ENCODE measurements around the gene EML6. TPM values are rescaled to one million over a fixed set of nuclear protein-coding genes. Genes with fewer than 3 reads are reported as not detected.
A peak's percentile ranks its signal among the peaks of the same experiment; 100 is the strongest.

The EML6 gene
- polyA plus RNA-seq, 1 donor (not counting 4 experiments of a cell fraction or from before 2014, with no cell fraction given) = 0.96 TPM

DNA sequence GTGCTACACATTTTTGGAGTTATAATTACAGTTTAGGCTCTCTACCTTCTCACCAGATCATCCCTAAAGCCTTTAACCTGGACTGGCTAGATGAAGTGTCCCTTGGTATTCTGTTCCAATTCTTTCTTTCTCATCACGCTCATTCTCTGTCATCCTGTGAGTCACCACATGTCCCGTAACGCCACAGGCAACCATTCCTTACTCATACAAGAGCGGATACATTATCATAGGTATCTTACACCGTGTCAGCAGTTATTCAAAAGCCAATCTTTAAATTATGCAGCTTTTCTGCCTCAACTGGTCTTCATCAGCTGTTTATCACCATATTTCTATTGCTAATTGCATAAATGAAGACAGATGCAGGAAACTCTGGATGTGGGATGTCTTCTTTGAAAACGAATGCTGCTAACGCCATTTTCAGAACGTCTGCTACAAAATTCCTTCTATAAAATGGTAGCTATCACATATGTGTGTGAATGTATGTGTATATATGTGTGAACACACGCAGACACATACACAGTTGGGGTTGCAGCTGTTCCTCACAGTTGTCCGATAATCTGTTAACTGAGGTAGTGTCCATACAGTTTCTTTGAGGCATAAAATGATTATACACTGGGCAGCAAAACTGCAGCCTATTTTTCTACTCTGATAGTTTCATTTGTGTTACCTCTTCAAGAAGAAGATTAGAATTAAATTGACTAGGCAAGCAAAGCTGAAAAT lies 47.9 kb downstream of the EML6 start:
- no peak overlapping the region for H3K9ac ChIP-seq (ENCODE audit: control insufficient read depth, extremely low read depth, insufficient read depth, low read length)
- no peaks in the 10 kb centered on the region for H3K36me3 ChIP-seq (ENCODE audit: control insufficient read depth in 2 of 2, extremely low read depth in 1 of 2, insufficient read depth in 2 of 2, low read length in 2 of 2)
- TF ChIP-seq EZH2 (IDR thresholded peaks at IDR 0.05; ENCODE audit: low read length) = no peak
- TF ChIP-seq, protein P1, sequence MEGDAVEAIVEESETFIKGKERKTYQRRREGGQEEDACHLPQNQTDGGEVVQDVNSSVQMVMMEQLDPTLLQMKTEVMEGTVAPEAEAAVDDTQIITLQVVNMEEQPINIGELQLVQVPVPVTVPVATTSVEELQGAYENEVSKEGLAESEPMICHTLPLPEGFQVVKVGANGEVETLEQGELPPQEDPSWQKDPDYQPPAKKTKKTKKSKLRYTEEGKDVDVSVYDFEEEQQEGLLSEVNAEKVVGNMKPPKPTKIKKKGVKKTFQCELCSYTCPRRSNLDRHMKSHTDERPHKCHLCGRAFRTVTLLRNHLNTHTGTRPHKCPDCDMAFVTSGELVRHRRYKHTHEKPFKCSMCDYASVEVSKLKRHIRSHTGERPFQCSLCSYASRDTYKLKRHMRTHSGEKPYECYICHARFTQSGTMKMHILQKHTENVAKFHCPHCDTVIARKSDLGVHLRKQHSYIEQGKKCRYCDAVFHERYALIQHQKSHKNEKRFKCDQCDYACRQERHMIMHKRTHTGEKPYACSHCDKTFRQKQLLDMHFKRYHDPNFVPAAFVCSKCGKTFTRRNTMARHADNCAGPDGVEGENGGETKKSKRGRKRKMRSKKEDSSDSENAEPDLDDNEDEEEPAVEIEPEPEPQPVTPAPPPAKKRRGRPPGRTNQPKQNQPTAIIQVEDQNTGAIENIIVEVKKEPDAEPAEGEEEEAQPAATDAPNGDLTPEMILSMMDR (optimal IDR thresholded peaks at IDR 0.05 in 1 of 3, IDR thresholded peaks at IDR 0.05 in 1 of 3, conservative IDR thresholded peaks at IDR 0.05 in 1 of 3; ENCODE audit: extremely low read depth in 1 of 3, insufficient read depth in 2 of 3, low read length in 3 of 3) = no peak
- peak overlapping the region; percentile 83 for H3K4me2 ChIP-seq (ENCODE audit: control insufficient read depth, extremely low read depth, insufficient read depth, low read depth, low read length)
- no peak overlapping the region for H2AFZ ChIP-seq (ENCODE audit: control insufficient read depth, low read length)
- DNase-seq (ENCODE audit: low read depth, low spot score) = peak; percentile 76
- H3K79me2 ChIP-seq (ENCODE audit: control insufficient read depth, insufficient read depth, low read length) = no peaks in the 10 kb centered on the region
- H3K27ac ChIP-seq (ENCODE audit: control insufficient read depth, insufficient read depth, low read length) = peak overlapping the region; percentile 76
- peaks cover 44% of the 10 kb centered on the region for H3K4me1 ChIP-seq (ENCODE audit: control insufficient read depth, extremely low read depth, insufficient read depth, low read length)
- no peaks in the 10 kb centered on the region for H3K27me3 ChIP-seq (ENCODE audit: control insufficient read depth, extremely low read depth, insufficient read depth, low read length)
- FAIRE-seq = peak; percentile 93
- dilution Hi-C loops (cut with MboI; ENCODE audit: extremely low pct_ligation_motif_present, low sequenced_read_pairs) = no loop called here
- peaks cover 6% of the 10 kb centered on the region for H3K9me3 ChIP-seq (ENCODE audit: control insufficient read depth, low read depth, low read length)
- H4K20me1 ChIP-seq (ENCODE audit: control insufficient read depth, extremely low read depth, insufficient read depth, low read length) = no peaks in the 10 kb centered on the region
- H3K4me3 ChIP-seq (ENCODE audit: control insufficient read depth in 2 of 3, extremely low read depth in 1 of 3, insufficient read depth in 2 of 3, low read depth in 1 of 3, low read length in 3 of 3) = no peak overlapping the region
- no peaks in the 10 kb centered on the region for H3K9me1 ChIP-seq (ENCODE audit: control insufficient read depth, extremely low read depth, insufficient read depth, low read length)

DNA sequence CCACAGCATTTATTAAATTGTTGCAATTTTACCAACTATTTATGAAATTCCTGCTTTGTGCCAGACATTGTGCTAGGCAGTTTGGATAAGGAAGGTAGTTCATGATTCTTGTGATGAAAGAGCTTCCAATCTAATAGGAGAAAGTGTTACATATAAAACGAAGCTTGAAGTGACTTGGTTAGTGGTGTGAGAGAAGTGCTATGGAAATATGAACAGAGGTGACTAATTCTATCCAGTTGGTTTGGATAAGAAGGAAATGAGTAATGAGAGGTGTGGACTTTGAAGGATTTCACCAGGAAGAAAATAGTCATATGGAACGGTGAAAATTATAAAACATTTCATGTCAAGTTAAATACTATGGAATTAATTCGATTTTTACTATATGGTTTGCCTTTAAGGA lies 48.6 kb downstream of the EML6 start:
- H3K27ac ChIP-seq (ENCODE audit: control insufficient read depth, insufficient read depth, low read length) = peak overlapping the region; percentile 76
- peak overlapping the region in 2 of 3 experiments; percentile 34 to 43 for H3K4me3 ChIP-seq (ENCODE audit: control insufficient read depth in 2 of 3, extremely low read depth in 1 of 3, insufficient read depth in 2 of 3, low read depth in 1 of 3, low read length in 3 of 3)
- no peaks in the 10 kb centered on the region for H3K79me2 ChIP-seq (ENCODE audit: control insufficient read depth, insufficient read depth, low read length)
- H3K36me3 ChIP-seq (ENCODE audit: control insufficient read depth in 2 of 2, extremely low read depth in 1 of 2, insufficient read depth in 2 of 2, low read length in 2 of 2) = no peaks in the 10 kb centered on the region
- FAIRE-seq (peak; percentile 77), DNase-seq (ENCODE audit: low read depth, low spot score) (no peak)
- no peaks in the 10 kb centered on the region for H4K20me1 ChIP-seq (ENCODE audit: control insufficient read depth, extremely low read depth, insufficient read depth, low read length)
- peak overlapping the region; percentile 83 for H3K4me2 ChIP-seq (ENCODE audit: control insufficient read depth, extremely low read depth, insufficient read depth, low read depth, low read length)
- peaks cover 6% of the 10 kb centered on the region for H3K9me3 ChIP-seq (ENCODE audit: control insufficient read depth, low read depth, low read length)
- peak overlapping the region; percentile 24 for H3K9ac ChIP-seq (ENCODE audit: control insufficient read depth, extremely low read depth, insufficient read depth, low read length)
- H2AFZ ChIP-seq (ENCODE audit: control insufficient read depth, low read length) = peak overlapping the region; percentile 85
- TF ChIP-seq EZH2 (IDR thresholded peaks at IDR 0.05; ENCODE audit: low read length) = no peak
- TF ChIP-seq, protein P1 (optimal IDR thresholded peaks at IDR 0.05 in 1 of 3, IDR thresholded peaks at IDR 0.05 in 1 of 3, conservative IDR thresholded peaks at IDR 0.05 in 1 of 3; ENCODE audit: extremely low read depth in 1 of 3, insufficient read depth in 2 of 3, low read length in 3 of 3) = no peak
- dilution Hi-C loops (cut with MboI; ENCODE audit: extremely low pct_ligation_motif_present, low sequenced_read_pairs) = no loop called here
- no peaks in the 10 kb centered on the region for H3K9me1 ChIP-seq (ENCODE audit: control insufficient read depth, extremely low read depth, insufficient read depth, low read length)
- peaks cover 40% of the 10 kb centered on the region for H3K4me1 ChIP-seq (ENCODE audit: control insufficient read depth, extremely low read depth, insufficient read depth, low read length)
- H3K27me3 ChIP-seq (ENCODE audit: control insufficient read depth, extremely low read depth, insufficient read depth, low read length) = no peaks in the 10 kb centered on the region

Data from keratinocyte (primary cell).